Hypothalamus (tissue), 51 donors: ENCODE measurements around the gene SLC45A3.

Source experiments
- DNase-seq, 51 donors: peaks; one replicate each; lab custom pipeline; 2025; lab: John Stamatoyannopoulos, UW

Gene SLC45A3

DNA sequence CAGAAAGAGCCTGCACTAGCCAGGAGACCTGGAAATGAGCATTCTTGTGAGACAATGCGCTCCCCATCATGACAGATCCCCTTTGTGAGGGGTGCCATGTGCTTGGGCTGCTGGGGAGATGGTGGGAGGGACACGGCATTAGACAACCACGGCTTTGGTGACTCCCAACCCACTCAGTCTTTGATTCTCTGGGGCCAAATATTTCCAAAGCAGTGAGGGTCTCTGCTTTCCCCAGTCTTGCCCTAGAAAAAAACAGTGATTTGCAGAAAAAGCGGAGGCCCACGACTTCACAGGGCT is 10.2 kb downstream of the SLC45A3 start:
- peak in 5 of 51 donors; percentile 20 to 52 (median 42) for DNase-seq

DNA sequence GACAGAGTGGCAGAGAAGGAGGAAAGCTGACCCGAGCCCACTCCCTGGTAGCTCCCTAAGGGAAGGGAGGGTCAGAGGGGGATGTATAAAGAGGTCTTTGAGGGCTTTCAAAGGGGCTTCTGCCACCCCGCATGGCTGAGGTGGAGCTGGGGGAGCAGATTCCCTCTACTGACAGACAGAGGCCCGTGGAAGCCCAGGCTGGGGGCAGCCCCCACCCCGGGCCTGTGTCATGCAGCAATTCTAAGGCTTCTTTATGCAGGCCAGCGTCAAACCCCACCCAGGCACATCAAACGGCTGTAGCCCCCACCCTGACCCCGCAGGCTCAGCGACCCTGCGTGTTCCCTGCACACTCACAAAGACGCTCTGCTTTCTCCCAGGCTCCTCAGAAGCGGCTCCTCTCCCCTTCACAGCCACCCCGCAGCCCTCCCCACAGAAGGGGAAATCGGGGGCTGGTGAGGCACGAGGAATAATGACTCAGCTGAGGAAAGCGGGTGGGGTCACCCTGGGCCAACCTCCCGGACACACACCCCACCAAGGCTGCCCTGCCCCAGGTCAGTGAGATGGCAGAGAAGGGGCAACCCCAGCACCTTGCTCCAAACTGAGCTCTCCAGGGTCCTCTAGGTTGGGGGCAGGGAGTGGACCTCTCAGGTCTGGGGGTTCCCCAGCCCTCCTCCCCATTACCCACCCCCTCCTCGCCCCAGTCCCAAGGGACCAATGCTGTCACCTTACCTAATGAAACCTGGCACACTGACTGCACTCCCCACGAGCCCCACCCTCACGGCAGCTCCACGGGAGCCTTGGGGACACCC is 10.8 kb downstream of the SLC45A3 start:
- DNase-seq = peak in 21 of 51 donors; percentile 29 to 79 (median 56)

DNA sequence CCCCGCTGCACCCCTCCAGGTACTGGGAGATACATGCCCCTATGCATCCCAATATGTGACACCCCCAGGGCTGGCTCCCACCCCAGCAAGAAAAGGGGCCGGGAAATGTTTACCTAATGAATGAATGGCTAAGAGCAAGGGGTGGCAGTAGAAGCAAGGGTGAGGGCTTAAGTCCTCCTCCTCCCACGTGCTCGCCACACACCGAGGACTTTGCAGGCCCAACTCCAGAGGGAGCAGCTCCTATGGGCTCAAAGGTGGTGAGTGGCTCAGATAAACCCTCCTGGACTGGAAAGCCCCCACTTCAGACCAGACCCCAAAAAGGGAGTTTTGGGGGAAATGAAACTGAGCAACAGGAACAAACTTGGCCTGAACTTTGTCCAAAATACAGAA is 11.4 kb downstream of the SLC45A3 start:
- DNase-seq = peak in 1 of 51 donors; percentile 67

DNA sequence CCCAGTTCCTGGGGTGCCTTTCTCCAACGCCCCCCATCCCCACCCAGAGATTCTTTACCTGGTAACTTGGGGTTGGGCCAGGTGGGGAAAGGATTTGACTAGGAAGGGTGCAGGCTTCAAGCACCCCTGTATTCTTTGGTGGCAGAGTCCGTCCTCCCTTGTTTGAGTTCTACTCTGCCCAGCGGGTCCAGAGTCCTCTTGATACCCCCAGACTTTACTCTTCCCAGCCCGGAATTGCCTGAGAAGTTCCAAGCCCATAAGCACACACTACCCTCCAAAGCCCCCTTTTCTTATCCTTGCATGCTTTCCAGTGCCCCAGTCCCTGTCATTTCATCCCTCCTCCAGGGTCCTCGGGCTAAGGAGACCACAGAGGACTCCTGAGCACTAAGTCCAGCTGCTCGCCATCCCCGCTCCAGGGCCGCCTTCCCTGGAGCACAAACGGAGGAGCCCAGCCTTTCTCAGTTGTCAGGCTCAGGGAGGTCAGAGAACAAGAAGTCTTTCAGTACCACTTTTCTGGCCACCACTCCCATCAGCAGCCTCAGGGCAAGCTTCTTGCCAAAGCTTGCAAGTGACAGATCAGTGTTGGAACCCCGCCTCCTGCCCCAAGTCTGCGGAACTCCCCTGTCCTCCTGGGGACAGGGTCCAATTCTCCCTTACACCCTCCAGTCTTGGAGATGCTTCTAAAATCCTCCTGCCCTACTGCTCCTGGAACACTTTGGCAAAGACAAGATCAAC is 12.2 kb downstream of the SLC45A3 start:
- peak in 13 of 51 donors; percentile 27 to 49 (median 35) for DNase-seq

DNA sequence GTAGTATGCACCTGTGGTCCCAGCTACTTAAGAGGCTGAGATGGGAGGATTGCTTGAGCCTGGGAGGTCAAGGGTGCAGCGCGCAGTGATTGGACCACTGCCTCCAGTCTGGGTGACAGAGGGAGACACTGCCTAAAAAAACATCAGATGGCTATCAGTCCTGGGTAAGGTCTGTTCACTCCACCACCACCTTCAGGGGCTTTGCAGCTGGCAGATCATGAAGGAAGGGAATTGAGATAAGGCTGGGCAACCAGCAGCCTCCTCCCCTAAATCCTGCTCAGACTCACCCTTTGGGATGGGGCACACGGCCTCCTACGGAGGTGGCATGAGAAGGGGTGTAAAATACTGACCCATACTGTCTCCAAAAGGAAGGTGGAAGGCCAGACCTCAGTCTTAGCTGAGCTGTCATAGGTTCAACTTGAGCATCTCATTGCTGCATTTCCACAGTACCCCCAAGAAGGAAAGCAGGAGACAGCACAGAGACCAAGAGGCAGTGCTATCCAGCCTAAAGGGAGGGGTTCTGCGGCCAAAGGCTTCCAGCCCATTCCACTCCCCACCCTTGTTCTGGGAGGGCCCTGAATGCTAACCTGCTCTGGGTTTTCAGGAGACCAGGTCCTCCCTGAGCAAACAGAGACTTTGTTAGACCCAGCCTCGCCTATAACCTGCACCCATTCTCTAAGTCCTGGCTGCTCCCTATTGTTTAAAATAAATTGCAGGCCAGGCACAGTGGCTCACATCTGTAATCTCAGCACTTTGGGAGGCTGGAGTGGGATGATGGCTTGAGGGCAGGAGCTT is 13.7 kb downstream of the SLC45A3 start:
- DNase-seq = no peak

DNA sequence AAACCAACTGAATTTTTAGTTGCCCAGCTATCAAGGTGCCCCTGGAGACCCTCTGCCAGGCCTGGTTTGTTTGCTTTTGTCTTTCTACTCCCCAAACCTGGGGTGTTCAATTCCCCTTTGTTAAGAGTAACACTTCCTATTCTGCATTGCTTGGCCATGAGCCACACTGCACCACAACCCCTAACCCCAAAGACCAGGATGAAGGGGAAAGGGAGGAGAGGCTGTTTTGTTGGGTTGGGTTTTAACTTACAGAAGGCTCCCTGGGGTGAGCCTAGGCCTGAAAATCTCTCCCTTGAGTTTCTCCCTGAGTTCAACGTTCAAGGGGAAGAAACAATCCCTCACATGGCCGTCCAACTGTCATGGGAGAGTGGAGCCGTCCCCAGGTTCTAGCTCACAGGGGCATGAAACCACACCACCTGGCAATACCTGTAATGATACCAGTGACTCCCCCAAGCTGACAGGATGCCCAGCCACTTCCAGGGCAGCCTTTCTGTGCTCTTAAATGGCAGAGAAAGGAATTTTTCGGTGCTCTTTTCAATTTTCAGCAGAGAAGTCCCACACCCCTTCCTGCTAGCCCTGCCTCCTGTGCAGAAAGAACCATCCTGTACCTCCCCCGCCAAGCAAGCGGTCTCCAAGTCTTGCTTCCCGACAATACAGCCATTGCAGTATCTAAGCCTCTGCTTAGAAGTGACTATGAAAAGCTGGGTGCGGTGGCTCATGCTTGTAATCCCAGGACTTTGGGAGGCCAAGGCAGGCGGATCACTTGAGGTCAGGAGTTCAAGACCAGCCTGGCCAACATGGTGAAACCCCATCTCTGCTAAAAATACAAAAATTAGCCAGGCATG is 14.9 kb downstream of the SLC45A3 start:
- no peak for DNase-seq

DNA sequence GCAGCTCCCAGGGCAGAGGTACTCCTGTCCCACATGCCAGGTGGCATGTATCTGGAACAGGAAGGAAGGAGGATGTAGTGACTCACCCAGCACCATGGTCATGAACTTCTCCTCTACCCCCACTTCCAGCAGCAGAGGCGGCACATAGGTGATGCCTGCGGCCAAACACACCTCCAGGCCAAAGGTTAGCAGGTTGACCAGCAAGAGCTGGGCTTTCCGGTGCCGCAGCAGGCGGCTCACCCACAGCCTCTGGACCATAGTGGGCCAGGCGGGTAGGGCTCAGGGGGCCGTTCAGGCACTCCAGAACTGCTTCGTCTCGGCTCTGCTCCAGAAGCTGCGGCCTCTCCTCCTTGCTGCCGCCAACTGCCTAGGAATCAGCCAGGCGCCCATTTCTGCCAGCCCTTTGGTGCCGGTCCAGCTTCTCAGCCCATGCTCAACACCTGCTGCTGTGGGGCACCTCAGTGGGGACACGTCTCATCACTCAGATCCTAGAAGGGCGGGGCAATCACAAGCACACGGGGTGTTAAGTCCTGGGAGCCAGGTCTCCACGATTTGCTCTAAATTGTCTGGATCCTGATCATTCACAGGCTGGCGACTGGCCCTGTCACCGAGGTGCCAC is 15.8 kb downstream of the SLC45A3 start:
- no peak for DNase-seq

DNA sequence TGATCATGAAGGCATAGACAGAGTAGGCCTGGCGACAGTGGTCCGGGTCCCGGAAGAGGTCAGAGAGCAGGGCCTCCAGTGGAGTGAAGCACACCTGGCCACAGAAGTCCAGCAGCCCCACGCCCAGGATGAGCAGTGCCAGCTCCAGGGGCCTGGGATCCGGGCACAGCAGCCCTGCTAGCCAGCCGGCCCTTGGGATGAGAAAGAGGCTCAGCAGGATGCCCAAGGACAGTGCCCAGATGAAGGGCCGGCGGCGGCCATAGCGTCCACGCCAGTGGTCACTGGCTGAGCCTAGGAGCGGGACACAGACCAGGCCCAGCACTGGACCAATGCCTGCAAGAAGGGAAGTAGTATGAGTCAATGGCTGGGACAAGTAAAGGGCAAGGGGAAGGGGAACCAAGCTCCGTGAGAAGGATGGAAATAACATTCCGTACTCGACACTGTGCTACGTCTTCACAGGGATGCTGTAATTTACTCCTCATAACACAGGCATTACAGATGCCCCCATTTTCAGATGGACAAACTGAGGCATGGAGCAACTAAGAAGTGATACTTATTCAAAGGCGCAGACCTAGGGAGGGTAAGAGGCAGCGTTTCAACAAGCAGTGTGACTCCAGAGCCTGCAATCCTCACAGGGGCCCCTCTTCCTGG is 16.9 kb downstream of the SLC45A3 start:
- no peak for DNase-seq

DNA sequence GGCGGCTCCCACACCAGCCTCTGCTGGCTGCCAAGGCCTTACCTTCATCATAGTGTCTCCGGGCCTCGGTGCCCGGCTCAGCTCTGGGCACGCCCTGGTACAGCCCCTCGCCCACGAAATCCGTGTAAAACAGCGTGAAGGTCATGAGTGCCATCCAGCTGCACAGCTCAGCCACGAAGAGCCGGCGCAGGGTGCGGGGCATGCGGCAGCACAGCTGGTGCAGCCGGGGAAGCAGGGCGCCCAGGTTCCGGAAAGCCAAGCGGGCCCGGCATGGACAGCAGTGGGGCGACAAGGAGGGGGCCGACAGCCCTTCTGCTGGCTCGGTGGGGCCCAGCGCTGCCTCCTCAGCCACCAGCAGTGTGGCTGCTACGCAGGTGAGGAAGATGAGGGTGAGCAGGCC is 17.5 kb downstream of the SLC45A3 start:
- DNase-seq = no peak

DNA sequence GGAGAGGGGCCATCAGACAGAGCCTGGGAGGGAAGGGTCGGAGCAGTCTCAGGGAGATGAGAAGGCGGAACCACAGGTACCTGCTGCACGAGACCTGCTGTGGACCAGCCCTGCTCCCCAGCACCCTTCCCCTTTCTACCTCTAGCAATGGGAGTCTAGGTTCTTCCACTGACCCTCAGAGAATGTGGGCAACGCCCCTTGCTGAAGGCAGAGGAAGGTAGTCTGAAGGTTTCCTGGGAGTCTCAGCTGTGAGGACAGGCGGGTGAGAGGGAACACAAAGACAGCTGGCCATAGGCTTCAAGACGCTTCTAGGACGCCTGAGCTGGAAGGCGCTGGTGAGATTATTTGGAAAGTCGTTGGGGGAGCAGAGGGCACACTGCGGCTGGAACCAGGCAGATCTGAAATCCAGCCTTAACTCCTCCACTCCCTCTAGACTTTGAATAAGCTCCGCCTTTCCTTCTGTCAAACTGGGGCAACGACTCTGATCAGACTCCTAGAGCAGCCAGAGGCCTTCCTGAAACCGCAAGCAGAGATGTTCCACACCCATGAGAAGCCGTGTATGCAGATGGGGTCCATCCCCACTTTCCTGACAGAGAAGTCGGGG is 18.1 kb downstream of the SLC45A3 start:
- no peak for DNase-seq

DNA sequence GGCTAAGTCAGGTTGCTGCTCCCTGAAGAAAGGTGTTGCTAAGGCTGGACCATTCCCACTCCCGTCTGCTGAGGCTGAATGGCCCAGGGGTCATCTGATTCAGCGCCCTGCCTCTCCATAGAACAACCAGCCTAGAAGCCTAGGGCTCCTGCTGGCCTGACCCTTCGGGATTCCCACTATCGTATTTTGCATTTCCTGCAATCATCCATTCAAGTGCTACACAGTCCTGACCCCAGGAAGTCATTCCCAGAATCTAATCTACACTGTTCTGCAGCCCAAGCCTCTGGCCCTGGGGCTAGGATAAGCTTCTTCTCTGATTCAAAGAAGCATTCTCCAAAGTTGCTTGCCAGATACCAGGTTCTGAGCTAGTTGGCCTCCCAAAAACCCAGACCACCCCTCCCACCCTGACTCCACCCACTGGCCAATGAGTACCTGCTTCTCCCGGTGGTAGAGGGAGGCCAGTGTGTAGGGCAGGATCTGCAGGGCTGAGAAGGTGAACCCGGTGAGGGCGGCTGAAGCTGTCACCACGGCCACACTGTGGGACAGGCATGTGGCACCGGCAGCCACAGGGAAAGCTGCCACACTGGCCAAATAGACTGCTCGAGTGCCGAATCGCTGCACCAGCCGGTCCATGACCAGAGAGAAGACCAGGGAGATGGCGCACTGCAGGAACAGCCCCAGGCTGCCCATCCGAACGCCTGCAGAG is 18.7 kb downstream of the SLC45A3 start:
- no peak for DNase-seq

DNA sequence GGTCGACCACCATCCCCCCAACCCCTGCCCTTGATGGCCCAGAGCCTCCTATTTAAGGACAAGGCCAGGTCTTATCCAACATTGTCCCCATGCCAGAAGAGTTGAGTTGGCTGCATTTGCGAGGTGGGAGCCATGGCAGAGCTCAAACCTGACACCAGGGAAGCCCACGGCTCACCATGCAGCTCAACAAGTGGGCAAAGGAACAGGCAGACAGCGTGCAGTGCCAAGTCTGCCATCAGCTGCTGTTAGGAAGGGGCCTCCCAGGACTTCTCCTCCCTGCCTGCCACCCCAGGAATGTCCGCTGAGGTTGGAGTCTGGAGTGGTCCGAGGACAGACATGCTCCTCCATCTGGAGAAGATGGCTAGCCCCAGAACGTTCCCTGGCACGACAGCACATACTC is 19.9 kb downstream of the SLC45A3 start:
- DNase-seq = no peak

DNA sequence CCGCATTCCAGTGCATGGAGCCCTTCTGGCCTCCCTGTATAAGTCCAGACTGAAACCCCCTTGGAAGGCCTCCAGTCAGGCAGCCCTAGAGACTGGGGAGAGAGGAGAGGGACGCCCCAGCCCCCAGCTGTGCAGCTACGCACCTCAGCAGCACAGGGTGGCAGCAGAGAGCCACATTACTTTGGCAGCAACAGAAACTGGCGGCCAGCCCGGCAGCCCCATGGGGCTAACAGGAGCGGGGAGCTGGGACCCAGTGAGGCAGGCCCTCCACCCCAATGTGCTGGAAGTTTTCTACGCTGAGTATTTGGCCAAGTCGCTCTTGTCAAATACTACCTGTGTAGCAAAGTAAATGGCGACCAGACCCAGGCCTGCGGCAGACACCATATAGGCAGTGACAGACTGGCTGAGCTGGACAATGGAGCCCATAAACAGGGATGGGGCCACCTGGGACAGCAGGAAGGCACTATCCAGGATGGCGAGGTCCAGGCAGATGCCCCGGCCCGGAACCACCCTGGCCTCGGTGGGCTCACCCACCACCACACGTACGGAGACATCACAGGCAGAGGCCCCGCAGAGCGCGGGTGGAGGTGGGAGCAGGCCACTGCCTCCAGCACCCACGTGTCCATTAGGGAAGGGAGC is 21.2 kb downstream of the SLC45A3 start:
- DNase-seq = peak in 48 of 51 donors; percentile 34 to 88 (median 70)

DNA sequence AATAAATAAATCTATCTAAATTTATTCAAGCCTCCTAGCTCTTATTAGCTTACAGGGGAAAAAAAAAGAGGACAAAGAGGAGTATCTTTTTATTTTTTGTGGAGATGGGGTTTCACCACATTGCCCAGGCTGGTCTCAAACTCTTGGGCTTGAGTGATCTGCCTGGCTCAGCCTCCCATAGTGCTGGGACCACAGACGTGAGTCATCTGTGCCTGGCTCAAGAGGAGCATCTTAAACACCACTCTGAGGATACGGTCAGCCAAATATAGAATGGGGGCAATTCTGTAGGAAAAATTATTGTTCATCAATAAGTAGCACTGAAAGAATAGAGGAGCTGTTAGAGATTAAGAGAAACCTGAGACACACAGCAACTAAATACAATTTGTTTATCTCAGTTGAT is 24.1 kb downstream of the SLC45A3 start:
- DNase-seq = no peak

DNA sequence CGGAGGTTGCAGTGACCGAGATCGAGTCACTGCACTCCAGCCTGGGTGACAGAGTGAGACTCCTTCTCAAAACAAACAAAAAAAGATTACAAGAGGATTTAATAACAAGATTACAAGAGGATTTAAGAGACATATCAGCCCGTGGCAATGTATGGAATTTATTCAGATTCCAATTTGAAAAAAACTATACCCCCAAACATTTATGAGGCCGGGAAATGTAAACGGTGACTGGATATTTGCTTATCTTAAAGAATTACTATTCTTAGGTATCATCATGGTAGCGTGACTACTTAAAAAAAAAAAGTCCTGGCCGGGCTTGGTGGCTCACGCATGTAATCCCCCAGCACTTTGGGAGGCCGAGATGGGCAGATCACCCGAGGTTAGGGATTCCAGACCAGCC is 27.3 kb downstream of the SLC45A3 start:
- DNase-seq = no peak

DNA sequence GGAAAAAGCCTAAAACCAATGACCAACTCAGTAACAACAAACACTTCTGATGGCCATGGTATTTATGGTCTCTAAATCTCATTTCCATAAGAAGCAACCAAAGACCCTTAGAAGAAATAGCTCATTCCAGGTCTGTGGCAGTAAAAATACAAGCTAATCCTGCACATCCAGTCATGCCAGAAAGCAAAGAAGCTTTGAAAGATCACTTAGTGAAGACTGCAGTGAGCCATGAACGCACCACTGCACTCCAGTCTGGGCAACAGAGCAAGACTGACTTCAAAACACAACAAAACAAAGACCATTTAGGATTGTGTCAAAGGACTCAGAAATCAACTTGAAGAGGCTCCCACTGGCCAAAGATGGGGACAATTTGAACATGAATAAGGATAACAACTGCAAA is 30.1 kb downstream of the SLC45A3 start:
- DNase-seq = no peak

DNA sequence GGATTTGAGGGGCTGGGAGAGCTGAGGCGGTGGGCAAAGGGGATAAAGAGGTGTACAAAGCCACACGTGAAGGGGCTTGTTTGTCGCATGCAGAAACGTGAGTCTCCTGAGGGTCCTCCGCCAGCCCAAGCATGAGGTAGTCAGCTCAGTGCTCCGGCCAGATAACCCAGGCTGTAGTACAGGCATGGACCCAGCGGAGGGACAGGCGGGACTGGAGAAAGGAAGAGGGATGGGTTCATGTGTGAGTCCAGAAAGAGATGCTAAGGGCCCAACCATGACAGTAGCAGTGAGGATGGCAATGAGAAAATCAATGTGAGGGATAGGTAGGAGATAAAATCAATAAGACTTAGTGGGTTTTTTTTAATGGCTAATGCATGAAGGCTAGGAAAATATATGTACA is 34.8 kb downstream of the SLC45A3 start:
- DNase-seq = no peak

DNA sequence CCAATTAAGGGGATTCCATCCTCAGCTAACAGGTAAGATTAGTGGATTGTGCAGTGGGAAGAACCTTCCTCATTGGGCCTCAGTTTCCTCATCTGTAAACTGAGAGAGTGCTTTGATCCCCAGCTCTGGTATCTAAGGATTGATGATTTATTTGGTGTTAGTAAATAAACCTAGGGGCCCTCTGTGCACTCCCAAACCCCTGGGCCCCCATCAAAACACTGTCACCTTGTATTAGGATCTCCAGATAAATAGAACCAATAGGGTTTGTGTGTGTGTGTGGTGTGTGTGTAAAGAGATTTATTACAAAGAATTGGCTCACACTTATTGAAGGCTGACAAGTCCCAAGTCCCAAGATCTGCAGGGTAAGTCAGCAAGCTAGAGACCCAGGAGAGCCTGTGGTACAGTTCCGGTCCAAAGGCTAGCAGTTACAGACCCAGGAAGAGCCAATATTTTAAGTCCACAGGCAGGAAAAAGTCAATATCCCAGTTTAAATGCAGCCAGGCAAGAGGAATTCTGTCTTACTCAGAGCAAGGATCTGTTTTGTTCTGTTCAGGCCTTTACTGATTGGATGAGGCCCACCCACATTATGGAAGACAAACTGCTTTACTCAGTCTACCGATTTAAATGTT is 37.5 kb downstream of the SLC45A3 start:
- DNase-seq = no peak
